Esophagus muscularis mucosa (tissue), 4 donors: ENCODE results near the gene MS4A15.

Experiments
- EP300 ChIP-seq: sonication (generic); formaldehyde crosslinking; IDR thresholded peaks from one replicate; pipeline ENCODE4 v1.6.1; 2017; ENCODE audit warnings: antibody characterized with exemption
- POLR2AphosphoS5 ChIP-seq, 2 donors: sonication (generic); formaldehyde crosslinking; IDR thresholded peaks; one replicate each; pipeline ENCODE4 v1.6.1; 2017; ENCODE audit warnings: antibody characterized with exemption in 2 of 2
- TF ChIP-seq, protein P1 (sequence below), 3 experiments: fragments of 200-600 bp in 2 of 3; fragments of 450-650 bp in 1 of 3; sonication (generic) in 2 of 3; IDR thresholded peaks; one replicate each; pipeline ENCODE4 v1.5.1; 2017 to 2019; ENCODE audit warnings: antibody characterized with exemption in 3 of 3, mild to moderate bottlenecking in 2 of 3, moderate library complexity in 1 of 3

DNA sequence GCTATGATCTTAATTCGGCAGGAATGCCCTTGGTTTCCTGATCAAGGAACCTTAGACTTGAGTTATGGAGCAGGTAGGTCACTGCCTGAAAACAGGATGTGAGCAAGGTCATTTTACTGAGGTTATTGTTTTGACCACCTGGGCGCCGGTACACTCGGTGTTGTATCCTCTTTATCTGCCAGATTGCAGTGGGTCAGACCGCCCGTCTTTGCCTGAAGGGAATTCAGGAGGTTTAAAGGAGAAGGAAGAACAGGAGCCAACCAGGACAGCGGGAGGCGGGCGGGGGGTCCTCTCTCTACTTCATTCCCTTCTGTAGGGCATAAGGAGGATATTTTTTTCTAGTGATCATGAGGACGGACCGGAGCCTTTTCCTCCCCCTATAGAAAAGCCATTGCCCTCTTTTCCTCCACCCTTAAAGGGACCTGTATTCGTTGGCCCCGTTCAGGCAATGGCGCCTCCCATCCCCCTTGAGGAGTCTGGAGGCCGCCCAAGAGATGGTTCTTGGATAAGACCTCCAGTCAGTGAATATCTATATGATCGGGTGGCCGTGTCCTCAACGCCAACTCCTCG lies 649 bp downstream of the MS4A15 start:
- no peak for TF ChIP-seq POLR2AphosphoS5 (IDR thresholded peaks at IDR 0.05)
- TF ChIP-seq, protein P1, sequence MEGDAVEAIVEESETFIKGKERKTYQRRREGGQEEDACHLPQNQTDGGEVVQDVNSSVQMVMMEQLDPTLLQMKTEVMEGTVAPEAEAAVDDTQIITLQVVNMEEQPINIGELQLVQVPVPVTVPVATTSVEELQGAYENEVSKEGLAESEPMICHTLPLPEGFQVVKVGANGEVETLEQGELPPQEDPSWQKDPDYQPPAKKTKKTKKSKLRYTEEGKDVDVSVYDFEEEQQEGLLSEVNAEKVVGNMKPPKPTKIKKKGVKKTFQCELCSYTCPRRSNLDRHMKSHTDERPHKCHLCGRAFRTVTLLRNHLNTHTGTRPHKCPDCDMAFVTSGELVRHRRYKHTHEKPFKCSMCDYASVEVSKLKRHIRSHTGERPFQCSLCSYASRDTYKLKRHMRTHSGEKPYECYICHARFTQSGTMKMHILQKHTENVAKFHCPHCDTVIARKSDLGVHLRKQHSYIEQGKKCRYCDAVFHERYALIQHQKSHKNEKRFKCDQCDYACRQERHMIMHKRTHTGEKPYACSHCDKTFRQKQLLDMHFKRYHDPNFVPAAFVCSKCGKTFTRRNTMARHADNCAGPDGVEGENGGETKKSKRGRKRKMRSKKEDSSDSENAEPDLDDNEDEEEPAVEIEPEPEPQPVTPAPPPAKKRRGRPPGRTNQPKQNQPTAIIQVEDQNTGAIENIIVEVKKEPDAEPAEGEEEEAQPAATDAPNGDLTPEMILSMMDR (IDR thresholded peaks at IDR 0.05) = no peak
- no peak for TF ChIP-seq EP300
